A549 (cell line): Measurements from ENCODE around the gene PVR.

ENCODE experiments used
- E2F6 ChIP-seq: IDR thresholded peaks from 2 replicates; pipeline ENCODE4 v1.6.1; 2012; ENCODE audit warnings: low read depth, borderline replicate concordance
- EHMT2 ChIP-seq: fragments of 200-600 bp; sonication (generic); IDR thresholded peaks from 2 replicates; pipeline ENCODE4 v1.6.1; 2016; ENCODE audit warnings: antibody characterized with exemption, low read depth, mild to moderate bottlenecking, moderate library complexity
- EP300 ChIP-seq, 2 experiments: fragments of >200 bp; sonication (Bioruptor Twin); formaldehyde crosslinking; IDR thresholded peaks; 2 replicates in 1 of 2; 3 replicates in 1 of 2; pipeline ENCODE4 v1.6.1; 2016 to 2017
- HOXA7 ChIP-seq: fragments of 250-450 bp; sonication (Bioruptor Pico); IDR thresholded peaks from 2 replicates; pipeline ENCODE4 v1.5.0; 2020; ENCODE audit warnings: mild to moderate bottlenecking, moderate library complexity
- JUN ChIP-seq, 2 experiments: fragments of >200 bp; sonication (Bioruptor Twin); formaldehyde crosslinking; IDR thresholded peaks; 2 replicates in 1 of 2; 3 replicates in 1 of 2; pipeline ENCODE4 v1.6.1; 2016 to 2017
- KDM1A ChIP-seq: fragments of 200-600 bp; sonication (generic); IDR thresholded peaks from 2 replicates; pipeline ENCODE4 v1.6.1; 2016; ENCODE audit warnings: low read depth, mild to moderate bottlenecking
- NR3C1 ChIP-seq: fragments of >200 bp; sonication (Bioruptor Twin); formaldehyde crosslinking; IDR thresholded peaks from 3 replicates; pipeline ENCODE4 v1.6.1; 2017
- POLR2A ChIP-seq: IDR thresholded peaks from 2 replicates; pipeline ENCODE4 v1.6.1; 2012; ENCODE audit warnings: mild to moderate bottlenecking, low read length
- TF ChIP-seq, protein P1 (sequence below): fragments of >200 bp; sonication (Bioruptor Twin); formaldehyde crosslinking; IDR thresholded peaks from 3 replicates; pipeline ENCODE4 v1.5.1; 2016
- TF ChIP-seq, protein P2 (sequence below): IDR thresholded peaks from 2 replicates; pipeline ENCODE4 v1.6.1; 2012

DNA sequence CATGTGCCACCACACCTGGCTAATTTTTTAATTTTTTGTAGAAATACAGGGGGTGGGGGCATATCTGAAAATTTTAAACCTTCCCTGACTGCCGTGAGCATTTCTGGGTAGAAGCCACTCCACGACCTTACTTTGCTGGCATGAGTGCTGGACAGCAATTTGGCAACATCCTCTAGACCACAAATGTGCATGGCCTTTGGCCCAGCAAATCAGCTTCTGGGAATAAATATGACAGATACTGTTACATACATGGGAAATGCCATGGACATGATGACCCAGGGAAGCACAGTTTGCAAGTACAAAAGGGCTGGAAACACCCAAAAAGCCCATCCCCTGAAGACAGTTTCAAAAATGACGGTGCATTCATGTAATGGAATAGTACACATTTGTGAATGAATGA, 3.2 kb upstream of the PVR start:
- TF ChIP-seq, protein P1, sequence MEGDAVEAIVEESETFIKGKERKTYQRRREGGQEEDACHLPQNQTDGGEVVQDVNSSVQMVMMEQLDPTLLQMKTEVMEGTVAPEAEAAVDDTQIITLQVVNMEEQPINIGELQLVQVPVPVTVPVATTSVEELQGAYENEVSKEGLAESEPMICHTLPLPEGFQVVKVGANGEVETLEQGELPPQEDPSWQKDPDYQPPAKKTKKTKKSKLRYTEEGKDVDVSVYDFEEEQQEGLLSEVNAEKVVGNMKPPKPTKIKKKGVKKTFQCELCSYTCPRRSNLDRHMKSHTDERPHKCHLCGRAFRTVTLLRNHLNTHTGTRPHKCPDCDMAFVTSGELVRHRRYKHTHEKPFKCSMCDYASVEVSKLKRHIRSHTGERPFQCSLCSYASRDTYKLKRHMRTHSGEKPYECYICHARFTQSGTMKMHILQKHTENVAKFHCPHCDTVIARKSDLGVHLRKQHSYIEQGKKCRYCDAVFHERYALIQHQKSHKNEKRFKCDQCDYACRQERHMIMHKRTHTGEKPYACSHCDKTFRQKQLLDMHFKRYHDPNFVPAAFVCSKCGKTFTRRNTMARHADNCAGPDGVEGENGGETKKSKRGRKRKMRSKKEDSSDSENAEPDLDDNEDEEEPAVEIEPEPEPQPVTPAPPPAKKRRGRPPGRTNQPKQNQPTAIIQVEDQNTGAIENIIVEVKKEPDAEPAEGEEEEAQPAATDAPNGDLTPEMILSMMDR, result no peak
- TF ChIP-seq NR3C1, result no peak
- no peak for TF ChIP-seq EP300 (IDR thresholded peaks at IDR 0.05)
- TF ChIP-seq JUN (IDR thresholded peaks at IDR 0.05), result no peak
- TF ChIP-seq, protein P2, sequence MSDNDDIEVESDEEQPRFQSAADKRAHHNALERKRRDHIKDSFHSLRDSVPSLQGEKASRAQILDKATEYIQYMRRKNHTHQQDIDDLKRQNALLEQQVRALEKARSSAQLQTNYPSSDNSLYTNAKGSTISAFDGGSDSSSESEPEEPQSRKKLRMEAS, result no peak
- TF ChIP-seq EHMT2, result no peak
- no peak for TF ChIP-seq KDM1A
- TF ChIP-seq HOXA7 (CRISPR knock-in tag), result no peak
- TF ChIP-seq POLR2A, result no peak
- TF ChIP-seq E2F6, result no peak
